Loucy (cell line): ENCODE data around the gene ADORA2A.

Experiments
- H2AFZ ChIP-seq: fragments of 200-600 bp; sonication (generic); 2 replicates; pipeline ENCODE4 v1.6.0; 2016; ENCODE audit warnings: antibody characterized with exemption, mild to moderate bottlenecking, low read length, moderate library complexity
- H3F3A ChIP-seq: fragments of 200-600 bp; 2 replicates; pipeline ENCODE4 v1.6.0; 2016; ENCODE audit warnings: antibody characterized with exemption, low read depth, mild to moderate bottlenecking
- H3K27me3 ChIP-seq: fragments of 200-600 bp; sonication (generic); 2 replicates; pipeline ENCODE4 v1.6.1; 2014; ENCODE audit warnings: low read length, mild to moderate bottlenecking; ENCODE audit not compliant: insufficient read depth, poor library complexity, severe bottlenecking
- H3K36me3 ChIP-seq: fragments of 200-600 bp; sonication (generic); 2 replicates; pipeline ENCODE4 v1.6.1; 2016; ENCODE audit warnings: low read length; ENCODE audit not compliant: insufficient read depth
- H3K4me1 ChIP-seq: fragments of 200-600 bp; sonication (generic); 2 replicates; pipeline ENCODE4 v1.5.1; 2014; ENCODE audit warnings: low read length, mild to moderate bottlenecking; ENCODE audit not compliant: insufficient read depth, poor library complexity, severe bottlenecking
- H3K4me2 ChIP-seq: fragments of 200-600 bp; sonication (generic); 2 replicates; pipeline ENCODE4 v1.6.0; 2014; ENCODE audit warnings: antibody characterized with exemption, low read length, low read depth, mild to moderate bottlenecking; ENCODE audit not compliant: poor library complexity, severe bottlenecking
- H3K4me3 ChIP-seq: fragments of 200-600 bp; sonication (generic); 2 replicates; pipeline ENCODE4 v1.5.1; 2014; ENCODE audit warnings: low read length, mild to moderate bottlenecking, mixed read lengths; ENCODE audit not compliant: poor library complexity, severe bottlenecking
- H3K79me2 ChIP-seq: fragments of 200-600 bp; sonication (generic); 2 replicates; pipeline ENCODE4 v1.6.1; 2014; ENCODE audit warnings: low read length; ENCODE audit not compliant: insufficient read depth
- H3K9ac ChIP-seq: fragments of 200-600 bp; sonication (generic); 2 replicates; pipeline ENCODE4 v1.6.0; 2014; ENCODE audit warnings: mild to moderate bottlenecking, low read depth, low read length, moderate library complexity; ENCODE audit not compliant: poor library complexity, severe bottlenecking
- H3K9me2 ChIP-seq: fragments of 200-600 bp; sonication (generic); replicated peaks from 2 replicates; pipeline ENCODE4 v1.6.1; 2016; ENCODE audit warnings: low read depth, low read length, mixed read lengths
- H3K9me3 ChIP-seq: fragments of 200-600 bp; sonication (generic); 2 replicates; pipeline ENCODE4 v1.6.1; 2014; ENCODE audit warnings: mild to moderate bottlenecking, antibody characterized with exemption, low read length, low read depth; ENCODE audit not compliant: insufficient read depth
- H4K20me1 ChIP-seq: fragments of 200-600 bp; sonication (generic); 2 replicates; pipeline ENCODE4 v1.6.0; 2014; ENCODE audit warnings: antibody characterized with exemption, low read length, mild to moderate bottlenecking; ENCODE audit not compliant: insufficient read depth, poor library complexity, severe bottlenecking
- CTCF ChIP-seq: fragments of 200-600 bp; sonication (generic); conservative IDR thresholded peaks from 2 replicates; pipeline ENCODE4 v1.5.1; 2014; ENCODE audit warnings: mild to moderate bottlenecking, antibody characterized with exemption, low read length
- EZH2phosphoT487 ChIP-seq: fragments of 200-600 bp; IDR thresholded peaks from 2 replicates; pipeline ENCODE4 v1.6.1; 2018; ENCODE audit warnings: antibody characterized with exemption, mild to moderate bottlenecking, moderate library complexity, borderline replicate concordance

ADORA2A gene

GRCh38 chr22:24482575-24482974 is 55.2 kb downstream of the ADORA2A start:
- Histone ChIP-seq H3K27me3 (no peaks in the 10 kb centered on the region), H3K9me2 (no peaks in the 10 kb centered on the region), H3K79me2 (no peaks in the 10 kb centered on the region), H3K36me3 (no peaks in the 10 kb centered on the region), H3K4me1 (no peaks in the 10 kb centered on the region), H3K4me2 (no peak overlapping the region), H3K9ac (no peak overlapping the region), H3F3A (no peaks in the 10 kb centered on the region), H3K4me3 (no peak overlapping the region), H2AFZ (peak overlapping the region; percentile 29; the same call in 1 of the 2 replicates), H4K20me1 (no peaks in the 10 kb centered on the region), H3K9me3 (no peaks in the 10 kb centered on the region)
- TF ChIP-seq CTCF (no peak), EZH2phosphoT487 (no peak)

- no peaks in the 10 kb centered on the region for H3K27me3 ChIP-seq
- no peak overlapping the region for H3K4me3 ChIP-seq
- H3F3A ChIP-seq, result no peaks in the 10 kb centered on the region
- TF ChIP-seq EZH2phosphoT487, result no peak
- no peaks in the 10 kb centered on the region for H3K9me3 ChIP-seq
- H4K20me1 ChIP-seq, result no peaks in the 10 kb centered on the region
- H3K79me2 ChIP-seq, result no peaks in the 10 kb centered on the region
- no peak overlapping the region for H2AFZ ChIP-seq
- no peaks in the 10 kb centered on the region for H3K4me1 ChIP-seq
- no peak overlapping the region for H3K4me2 ChIP-seq
- H3K36me3 ChIP-seq, result no peaks in the 10 kb centered on the region
- no peaks in the 10 kb centered on the region for H3K9me2 ChIP-seq
- H3K9ac ChIP-seq, result no peak overlapping the region
These were observed 55.6 kb downstream of the ADORA2A start for GRCh38 chr22:24482998-24483397.

- Histone ChIP-seq H3K36me3 (no peaks in the 10 kb centered on the region), H3K4me1 (no peaks in the 10 kb centered on the region), H3K79me2 (no peaks in the 10 kb centered on the region), H4K20me1 (no peaks in the 10 kb centered on the region), H2AFZ (no peak overlapping the region), H3F3A (no peaks in the 10 kb centered on the region), H3K4me3 (no peak overlapping the region), H3K27me3 (no peaks in the 10 kb centered on the region), H3K4me2 (no peak overlapping the region), H3K9me3 (no peaks in the 10 kb centered on the region), H3K9ac (no peak overlapping the region), H3K9me2 (no peaks in the 10 kb centered on the region)
- no peak for TF ChIP-seq CTCF
- no peak for TF ChIP-seq EZH2phosphoT487
These were observed 56.7 kb downstream of the ADORA2A start for GRCh38 chr22:24483976-24484545.

- H3K9me3 ChIP-seq, result no peaks in the 10 kb centered on the region
- no peak overlapping the region for H3K4me3 ChIP-seq
- H3K9ac ChIP-seq, result no peak overlapping the region
- H3F3A ChIP-seq, result no peaks in the 10 kb centered on the region
- no peaks in the 10 kb centered on the region for H3K79me2 ChIP-seq
- H3K27me3 ChIP-seq, result no peaks in the 10 kb centered on the region
- no peaks in the 10 kb centered on the region for H4K20me1 ChIP-seq
- H3K36me3 ChIP-seq, result no peaks in the 10 kb centered on the region
- no peaks in the 10 kb centered on the region for H3K9me2 ChIP-seq
- H3K4me2 ChIP-seq, result no peak overlapping the region
- H2AFZ ChIP-seq, result no peak overlapping the region
- H3K4me1 ChIP-seq, result no peaks in the 10 kb centered on the region
- TF ChIP-seq CTCF, result no peak
- no peak for TF ChIP-seq EZH2phosphoT487
These were observed 57.8 kb downstream of the ADORA2A start for GRCh38 chr22:24485170-24485569.
